IMR-90 (cell line): Measurements from ENCODE around the gene PRTFDC1. TPM values are rescaled to one million over a fixed set of nuclear protein-coding genes. Genes with fewer than 3 reads are reported as not detected.

Source experiments
- ATAC-seq: fragments of 200-7000 bp; cut with Tn5 transposase; 2 replicates; pipeline ENCODE4 v1.9.1; 2020; ENCODE audit warnings: low read depth, mild to moderate bottlenecking, moderate library complexity
- BruUV-seq: library from RNA; stranded (reverse); fragments of 400-500 nt; replicated peaks from 2 replicates; lab custom pipeline; 2021; lab: Mats Ljungman, UMichigan
- CTCF ChIA-PET: fragments of 300-600 bp; formaldehyde crosslinking; extraction: SDS; loops from one replicate; lab custom pipeline; 2021; ENCODE audit warnings: antibody characterized with exemption; lab: Yijun Ruan, JAX
- POLR2A ChIA-PET: fragments of 300-600 bp; sonication (Branson Sonifier 250); formaldehyde crosslinking; loops from one replicate; lab custom pipeline; 2022; ENCODE audit warnings: antibody characterized with exemption; ENCODE audit not compliant: unreplicated experiment; lab: Charles Lee
- DNase-seq: peaks from one replicate; pipeline ENCODE4 v3.0.0; 2013
- H2AFZ ChIP-seq: replicated peaks from 2 replicates; pipeline ENCODE3; 2013; ENCODE audit warnings: low read length, mild to moderate bottlenecking; ENCODE audit not compliant: poor library complexity
- H2AK5ac ChIP-seq: 2 replicates; pipeline ENCODE4 v1.6.1; 2013; ENCODE audit warnings: low read depth, low read length, inconsistent platforms
- H2AK9ac ChIP-seq: replicated peaks from 2 replicates; pipeline ENCODE3; 2013; ENCODE audit warnings: mild to moderate bottlenecking, low read depth, low read length, moderate library complexity; ENCODE audit not compliant: poor library complexity
- H2BK120ac ChIP-seq: 2 replicates; pipeline ENCODE4 v1.6.1; 2013; ENCODE audit warnings: low read depth, low read length, inconsistent platforms
- H2BK15ac ChIP-seq: 3 replicates; pipeline ENCODE4 v1.6.1; 2013; ENCODE audit warnings: low read depth, low read length, inconsistent platforms
- H2BK20ac ChIP-seq: 2 replicates; pipeline ENCODE4 v1.6.1; 2013; ENCODE audit warnings: low read depth, mild to moderate bottlenecking, inconsistent platforms, low read length, moderate library complexity
- H2BK5ac ChIP-seq: 2 replicates; pipeline ENCODE4 v1.6.1; 2013; ENCODE audit warnings: mild to moderate bottlenecking, low read depth, low read length, inconsistent platforms; ENCODE audit not compliant: poor library complexity, severe bottlenecking
- H3K14ac ChIP-seq: replicated peaks from 2 replicates; pipeline ENCODE4 v1.6.1; 2013; ENCODE audit warnings: low read depth, low read length, inconsistent platforms
- H3K18ac ChIP-seq: 2 replicates; pipeline ENCODE4 v1.6.1; 2013; ENCODE audit warnings: low read depth, low read length, control low read depth
- H3K23ac ChIP-seq: 2 replicates; pipeline ENCODE4 v1.6.1; 2013; ENCODE audit warnings: low read depth, low read length, inconsistent platforms
- H3K27ac ChIP-seq: 2 replicates; pipeline ENCODE4 v1.5.1; 2013; ENCODE audit warnings: mild to moderate bottlenecking, control low read depth, low read length; ENCODE audit not compliant: insufficient read depth
- H3K27me3 ChIP-seq: 2 replicates; pipeline ENCODE4 v1.6.1; 2013; ENCODE audit warnings: low read length; ENCODE audit not compliant: control insufficient read depth, insufficient read depth
- H3K36me3 ChIP-seq: 2 replicates; pipeline ENCODE4 v1.6.1; 2013; ENCODE audit warnings: low read length, mixed read lengths; ENCODE audit not compliant: control insufficient read depth, insufficient read depth
- H3K4ac ChIP-seq: 2 replicates; pipeline ENCODE4 v1.6.1; 2013; ENCODE audit warnings: low read depth, low read length, inconsistent platforms
- H3K4me1 ChIP-seq: 2 replicates; pipeline ENCODE4 v1.6.1; 2013; ENCODE audit warnings: low read length, mixed read lengths; ENCODE audit not compliant: control insufficient read depth, insufficient read depth
- H3K4me2 ChIP-seq: 2 replicates; pipeline ENCODE4 v1.6.1; 2013; ENCODE audit warnings: low read depth, mild to moderate bottlenecking, control low read depth, low read length, moderate library complexity
- H3K4me3 ChIP-seq: 2 replicates; pipeline ENCODE4 v1.5.1; 2013; ENCODE audit warnings: low read depth, mild to moderate bottlenecking, control low read depth, low read length, moderate library complexity; ENCODE audit not compliant: insufficient read depth
- H3K56ac ChIP-seq: 2 replicates; pipeline ENCODE4 v1.6.1; 2013; ENCODE audit warnings: low read length, inconsistent platforms; ENCODE audit not compliant: insufficient read depth; ENCODE audit errors: extremely low read depth
- H3K79me1 ChIP-seq, 2 experiments: 2 replicates each; pipeline ENCODE4 v1.6.1; 2013; ENCODE audit warnings: low read length in 2 of 2, inconsistent platforms in 1 of 2, low read depth in 1 of 2
- H3K9ac ChIP-seq: 2 replicates; pipeline ENCODE4 v1.6.1; 2013; ENCODE audit warnings: low read depth, low read length, control low read depth
- H3K9me1 ChIP-seq: 2 replicates; pipeline ENCODE4 v1.6.1; 2013; ENCODE audit warnings: low read length, inconsistent platforms; ENCODE audit not compliant: insufficient read depth
- H3K9me3 ChIP-seq: 2 replicates; pipeline ENCODE4 v1.6.1; 2013; ENCODE audit warnings: low read length; ENCODE audit not compliant: control insufficient read depth, insufficient read depth
- H4K20me1 ChIP-seq: 2 replicates; pipeline ENCODE4 v1.6.1; 2013; ENCODE audit warnings: low read length, inconsistent platforms; ENCODE audit not compliant: insufficient read depth
- H4K5ac ChIP-seq: 2 replicates; pipeline ENCODE4 v1.6.1; 2013; ENCODE audit warnings: mild to moderate bottlenecking, low read depth, low read length, control low read depth
- H4K8ac ChIP-seq, 2 experiments: 2 replicates each; pipeline ENCODE4 v1.6.1; 2013; ENCODE audit warnings: low read depth in 2 of 2, low read length in 2 of 2, control low read depth in 1 of 2, inconsistent platforms in 1 of 2
- H4K91ac ChIP-seq: 2 replicates; pipeline ENCODE4 v1.6.1; 2013; ENCODE audit warnings: low read depth, low read length, inconsistent platforms; ENCODE audit not compliant: insufficient read depth
- BHLHE40 ChIP-seq: fragments of 150-350 bp; IDR thresholded peaks from 2 replicates; pipeline ENCODE4 v1.6.1; 2016; ENCODE audit warnings: mild to moderate bottlenecking, low read depth, low read length
- CEBPB ChIP-seq: IDR thresholded peaks from 2 replicates; pipeline ENCODE4 v1.6.1; 2012; ENCODE audit warnings: low read depth, low read length, improper control_type of control experiment
- CHD1 ChIP-seq: IDR thresholded peaks from 2 replicates; pipeline ENCODE4 v1.6.1; 2012; ENCODE audit warnings: low read depth, low read length, improper control_type of control experiment
- CTCF ChIP-seq: conservative IDR thresholded peaks from 2 replicates; pipeline ENCODE4 v1.5.1; 2012; ENCODE audit warnings: mild to moderate bottlenecking, low read depth, low read length, improper control_type of control experiment
- ELK1 ChIP-seq: fragments of 150-350 bp; IDR thresholded peaks from 2 replicates; pipeline ENCODE4 v1.6.1; 2016; ENCODE audit warnings: low read depth, mild to moderate bottlenecking, low read length, moderate library complexity, borderline replicate concordance
- FOS ChIP-seq: fragments of 150-350 bp; IDR thresholded peaks from 2 replicates; pipeline ENCODE4 v1.6.1; 2016; ENCODE audit warnings: low read depth, low read length
- MAFK ChIP-seq: IDR thresholded peaks from 2 replicates; pipeline ENCODE4 v1.6.1; 2012; ENCODE audit warnings: low read depth, low read length, improper control_type of control experiment
- MAZ ChIP-seq: IDR thresholded peaks from 2 replicates; pipeline ENCODE4 v1.6.1; 2012; ENCODE audit warnings: low read depth, mild to moderate bottlenecking, low read length, improper control_type of control experiment, moderate library complexity, borderline replicate concordance
- MXI1 ChIP-seq: IDR thresholded peaks from 2 replicates; pipeline ENCODE4 v1.6.1; 2012; ENCODE audit warnings: low read depth, mild to moderate bottlenecking, low read length, moderate library complexity, borderline replicate concordance
- NFE2L2 ChIP-seq: fragments of 150-350 bp; IDR thresholded peaks from 2 replicates; pipeline ENCODE4 v1.6.1; 2016; ENCODE audit warnings: low read depth, mild to moderate bottlenecking, low read length
- POLR2A ChIP-seq: IDR thresholded peaks from 2 replicates; pipeline ENCODE4 v1.6.1; 2012; ENCODE audit warnings: mild to moderate bottlenecking, low read depth, low read length
- RAD21 ChIP-seq: IDR thresholded peaks from 2 replicates; pipeline ENCODE4 v1.6.1; 2012; ENCODE audit warnings: low read length, improper control_type of control experiment
- RCOR1 ChIP-seq: IDR thresholded peaks from 2 replicates; pipeline ENCODE4 v1.6.1; 2012; ENCODE audit warnings: mild to moderate bottlenecking, low read length, improper control_type of control experiment; ENCODE audit not compliant: insufficient replicate concordance
- RFX5 ChIP-seq: IDR thresholded peaks from 2 replicates; pipeline ENCODE4 v1.8.0; 2012; ENCODE audit warnings: low read depth, mild to moderate bottlenecking, low read length, moderate library complexity
- USF2 ChIP-seq: fragments of 150-350 bp; IDR thresholded peaks from 2 replicates; pipeline ENCODE4 v1.6.1; 2017; ENCODE audit warnings: mild to moderate bottlenecking, antibody characterized with exemption, low read length, low read depth
- WGBS, 2 experiments: methylation state at CpG; one replicate each; pipeline versions ENCODE4 v1.1.5 to v1.1.7; 2013; ENCODE audit warnings: missing lambda C conversion rate in 2 of 2; ENCODE audit not compliant: insufficient read length in 1 of 2; ENCODE audit errors: extremely low coverage in 2 of 2; 5-methylcytosine and 5-hydroxymethylcytosine counted together
- dilution Hi-C: fragments of 300-500 bp; cut with HindIII; formaldehyde crosslinking; loops from one replicate; pipeline ENCODE4 v1.14.3; 2018; ENCODE audit warnings: low sequenced_read_pairs; ENCODE audit not compliant: unreplicated experiment
- in situ Hi-C: fragments of 300-500 bp; cut with MboI; formaldehyde crosslinking; loops from 3 replicates; pipeline ENCODE4 v1.14.3; 2019; ENCODE audit warnings: low sequenced_read_pairs, inconsistent platforms, mixed read lengths
- intact Hi-C: fragments of 100-400 bp; cut with micrococcal nuclease; formaldehyde crosslinking; loops from 2 replicates; pipeline ENCODE4 v1.10.0; 2022
- polyA plus RNA-seq, 3 experiments: library from polyadenylated mRNA; depleted of rRNA; stranded (reverse); fragments of >200 nt; gene quantifications; 2 replicates each; pipeline ENCODE4 v1.2.3, GENCODE V29; 2012; ENCODE audit warnings: low replicate concordance in 1 of 3
- total RNA-seq: library from RNA; depleted of rRNA; stranded (reverse); fragments of >200 nt; gene quantifications from 2 replicates; pipeline ENCODE4 v1.2.3, GENCODE V29; 2012

The PRTFDC1 gene
- total and polyA plus RNA-seq, 2 of the 4 experiments (the other 2 are of a cell fraction), result 12.3 to 17.9 TPM

- Histone ChIP-seq H3K36me3 (no peaks in the 10 kb centered on the region), H2BK20ac (peak overlapping the region; percentile 38), H3K4me1 (peaks cover 14% of the 10 kb centered on the region), H2BK15ac (0 out of 3 replicates have a peak overlapping the region, but pooled peaks have one; percentile 97), H3K18ac (no peak overlapping the region), H2AK9ac (peak overlapping the region; percentile 47), H4K5ac (no peak overlapping the region), H3K27me3 (no peaks in the 10 kb centered on the region), H4K8ac (peak overlapping the region; percentile 4 to 44; a peak in 1 of 4 replicates), H3K4me2 (0 out of 2 replicates have a peak overlapping the region, but pooled peaks have one; percentile 3), H2BK120ac (peak overlapping the region; percentile 53), H3K4me3 (no peak overlapping the region), H2AK5ac (peak overlapping the region; percentile 80), H3K9me1 (peaks cover 26% of the 10 kb centered on the region), H4K20me1 (no peaks in the 10 kb centered on the region), H2BK5ac (peak overlapping the region; percentile 12), H2AFZ (peak overlapping the region; percentile 61), H3K4ac (peak overlapping the region; percentile 95), H4K91ac (no peak overlapping the region), H3K9ac (no peak overlapping the region), H3K23ac (no peak overlapping the region), H3K27ac (peak overlapping the region; percentile 16; the same call in 1 of the 2 replicates), H3K14ac (peak overlapping the region; percentile 76; the same call in 1 of the 2 replicates), H3K9me3 (no peaks in the 10 kb centered on the region), H3K56ac (no peak overlapping the region), H3K79me1 (peaks cover 0 to 18% of the 10 kb centered on the region in 2 experiments; a peak in 2 of 4 replicates)
- intact Hi-C loops, result loop anchor here (5.0 kb wide), 1 partner anchor 58 kb away; the partner anchor contains the start of gene PRTFDC1
- DNase-seq, result peak; percentile 97
- dilution Hi-C loops, result no loop called here
- in situ Hi-C loops, result no loop called here
- BruUV-seq, result no TSS peak
- peak; percentile 88 for ATAC-seq
- WGBS, 2 experiments, result no CpG with 5 or more reads among the region's 5 CpGs
- POLR2A ChIA-PET, result interaction anchor here (0.6 kb wide), 1 partner anchor 53 kb away, joined by 9 read pairs; no protein-coding TSS in a partner anchor
- CTCF ChIA-PET, result interaction anchor here (1.3 kb wide), 1 partner anchor 166 kb away, joined by 3 read pairs; no protein-coding TSS in a partner anchor
- TF ChIP-seq CTCF (no peak), FOS (peak; percentile 77; the same call in 1 of the 2 replicates), ELK1 (no peak), MXI1 (no peak), NFE2L2 (no peak), MAFK (peak; percentile 13; the same call in 1 of the 2 replicates), POLR2A (no peak), RCOR1 (peak; percentile 61), CHD1 (no peak), USF2 (peak; percentile 10; the same call in 1 of the 2 replicates), CEBPB (no peak), RFX5 (no peak), BHLHE40 (peak; percentile 68), MAZ (no peak), RAD21 (no peak; the same call in 1 of the 2 replicates)
Measured at GRCh38 chr10:24894309-24894708, 58.1 kb downstream of the PRTFDC1 start.
